ENCODE data around the gene ARMC3. TPM values are rescaled to one million over a fixed set of nuclear protein-coding genes. Genes with fewer than 3 reads are reported as not detected.
"Not testable (repeated sequence)": the region's sequence is repeated elsewhere in the genome, so short reads cannot be mapped to it uniquely, and the experiment has no call there.

The ARMC3 gene
- polyA plus RNA-seq, 6 donors from 2014 or later = not detected

DNA sequence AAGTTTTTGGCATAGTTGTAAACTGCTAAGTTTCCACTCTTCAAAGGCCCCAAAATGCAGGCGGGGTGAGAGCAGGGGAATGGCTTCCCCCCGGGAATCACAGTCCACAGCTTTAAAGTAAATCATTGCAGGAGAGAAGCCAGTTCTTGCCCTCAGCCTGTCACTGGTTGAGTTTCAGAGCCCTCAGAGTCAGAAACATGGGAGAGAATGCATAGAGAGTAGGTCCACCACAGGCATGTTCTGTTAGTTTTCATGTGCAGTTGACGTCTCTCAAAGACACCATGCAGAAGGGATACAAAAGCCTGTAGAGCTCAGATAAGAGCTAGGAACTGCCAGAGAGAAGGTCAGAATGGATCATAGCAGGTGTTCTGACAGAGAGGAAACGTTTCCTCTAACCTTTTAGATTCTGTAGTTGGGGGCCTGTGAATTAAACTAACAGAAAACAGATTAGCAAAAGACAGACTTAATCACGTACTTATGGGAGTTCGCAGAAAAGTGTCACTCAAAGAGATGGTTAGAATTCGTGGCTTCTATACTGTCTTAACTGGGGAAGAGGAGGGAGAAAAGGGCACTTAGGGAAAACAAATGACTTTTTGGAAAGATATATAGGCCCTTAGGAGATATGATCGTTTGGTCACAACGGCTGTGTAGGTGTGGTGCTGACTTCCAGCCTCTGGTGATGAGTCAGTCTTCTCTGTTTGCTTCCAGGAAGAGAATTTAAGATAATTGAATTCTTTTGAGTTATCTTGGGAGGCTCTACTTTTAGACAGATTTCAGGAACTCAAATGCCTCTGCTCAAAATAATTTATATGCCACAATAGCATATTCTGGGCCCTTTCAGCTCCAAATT lies 119.6 kb downstream of the ARMC3 start:
- H3K27me3 Mint-ChIP-seq = peaks cover 35 to 52% (median 40%) of the 10 kb centered on the region in 3 donors
- ATAC-seq (ENCODE audit: low read depth in 2 of 2) (no peak), DNase-seq (no peak)
- H3K4me1 Mint-ChIP-seq = no peaks in the 10 kb centered on the region
- H3K4me3 Mint-ChIP-seq = no peak overlapping the region
- no peaks in the 10 kb centered on the region for H3K36me3 Mint-ChIP-seq
- H3K9me3 Mint-ChIP-seq = peaks cover 0 to 4% (median 0%) of the 10 kb centered on the region in 7 donors
- H3K27ac Mint-ChIP-seq = no peak overlapping the region

DNA sequence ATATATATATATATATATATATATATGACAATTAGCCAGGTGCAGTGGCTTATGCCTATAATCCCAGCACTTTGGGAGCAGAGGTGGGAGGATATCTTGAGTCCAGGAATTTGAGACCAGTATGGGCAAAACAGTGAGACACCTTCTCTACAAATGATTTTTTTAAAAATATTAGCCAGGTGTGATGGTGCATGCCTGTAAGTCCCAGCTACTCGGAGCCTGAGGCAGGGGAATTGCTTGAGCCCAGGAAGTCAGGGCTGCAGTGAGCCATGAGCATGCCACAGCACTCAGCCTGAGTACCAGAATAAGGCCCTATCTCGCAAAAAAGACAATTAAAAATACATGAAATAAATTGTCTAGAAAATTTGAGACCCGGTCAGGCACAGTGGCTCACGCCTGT lies 120.3 kb downstream of the ARMC3 start:
- no peaks in the 10 kb centered on the region for H3K4me1 Mint-ChIP-seq
- no peak overlapping the region for H3K27ac Mint-ChIP-seq
- H3K27me3 Mint-ChIP-seq = peaks cover 28 to 51% (median 39%) of the 10 kb centered on the region in 3 donors
- H3K36me3 Mint-ChIP-seq = no peaks in the 10 kb centered on the region
- ATAC-seq (ENCODE audit: low read depth in 2 of 2) (no peak), DNase-seq (no peak)
- H3K9me3 Mint-ChIP-seq = no peaks in the 10 kb centered on the region
- H3K4me3 Mint-ChIP-seq = no peak overlapping the region

DNA sequence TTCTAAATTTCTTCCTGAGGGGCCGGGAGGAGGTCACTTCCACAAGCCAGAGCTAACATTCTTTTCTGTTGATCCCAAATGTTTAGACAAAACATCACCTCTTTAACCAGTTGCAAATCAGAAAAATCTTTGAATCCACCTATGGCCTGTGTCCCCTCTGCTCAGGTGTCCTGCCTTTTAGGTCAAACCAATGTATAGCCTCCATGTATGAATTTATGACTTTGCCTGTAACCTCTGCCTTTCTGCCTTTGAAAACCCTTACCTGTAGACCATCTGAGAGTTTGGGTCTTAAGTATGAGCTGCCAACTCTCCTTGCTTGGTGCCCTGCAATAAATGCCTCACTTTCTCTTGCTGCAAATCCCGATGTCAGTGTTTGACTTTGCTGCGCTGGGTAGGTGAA lies 123.4 kb downstream of the ARMC3 start:
- Mint-ChIP-seq H3K9me3 (no peaks in the 10 kb centered on the region), H3K4me1 (no peaks in the 10 kb centered on the region), H3K4me3 (no peak overlapping the region), H3K36me3 (no peaks in the 10 kb centered on the region), H3K27ac (no peak overlapping the region), H3K27me3 (peaks cover 37 to 51% (median 39%) of the 10 kb centered on the region in 3 donors)
- ATAC-seq (ENCODE audit: low read depth in 2 of 2) (no peak), DNase-seq (no peak)

DNA sequence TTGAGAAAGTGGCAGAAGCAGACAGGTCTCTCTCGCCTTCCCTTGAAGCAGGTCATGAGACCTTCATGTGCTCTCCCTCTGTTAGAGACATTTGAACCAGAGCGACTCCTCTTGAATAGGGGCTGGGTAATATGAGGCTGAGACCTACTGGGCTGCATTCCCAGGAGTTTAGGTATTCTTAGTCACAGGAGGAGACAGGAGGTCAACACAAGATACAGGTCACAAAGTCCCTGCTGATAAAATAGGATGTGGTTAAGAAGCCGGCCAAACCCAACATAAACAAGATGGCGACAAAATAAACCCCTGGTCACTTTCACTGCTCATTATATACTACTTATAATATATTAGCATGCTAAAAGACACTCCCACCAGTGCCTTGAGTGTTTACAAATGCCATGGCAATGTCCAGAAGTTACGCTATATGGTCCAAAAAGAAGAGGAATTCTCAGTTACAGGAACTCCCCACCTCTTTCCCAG lies 124.0 kb downstream of the ARMC3 start:
- Mint-ChIP-seq H3K4me3 (no peak overlapping the region), H3K9me3 (no peaks in the 10 kb centered on the region), H3K27ac (no peak overlapping the region), H3K27me3 (peaks cover 42 to 58% (median 45%) of the 10 kb centered on the region in 3 donors), H3K4me1 (no peaks in the 10 kb centered on the region), H3K36me3 (no peaks in the 10 kb centered on the region)
- DNase-seq (no peak), ATAC-seq (ENCODE audit: low read depth in 2 of 2) (no peak)

DNA sequence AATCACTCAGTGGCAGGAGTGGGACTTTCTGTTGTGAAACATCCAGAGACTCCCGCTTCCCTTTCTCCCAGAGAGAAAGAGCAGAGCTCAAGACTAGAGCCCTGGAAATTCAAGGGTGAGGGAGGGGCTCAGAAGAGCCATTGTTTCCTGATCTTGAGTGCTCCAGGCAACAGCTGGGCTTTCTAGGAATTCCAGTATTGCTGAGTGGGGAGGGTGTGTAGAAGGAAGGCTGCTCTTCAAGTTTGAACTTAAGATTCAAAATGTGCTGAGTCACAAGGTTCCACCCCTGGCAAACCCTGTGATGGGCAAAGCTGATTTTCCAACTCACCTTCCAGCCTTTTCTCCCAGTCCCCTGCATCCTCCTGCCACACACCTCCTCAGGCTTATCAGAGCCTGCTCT lies 125.2 kb downstream of the ARMC3 start:
- ATAC-seq (ENCODE audit: low read depth in 2 of 2) = no peak
- Mint-ChIP-seq H3K4me1 (no peaks in the 10 kb centered on the region), H3K27me3 (peaks cover 32 to 53% (median 41%) of the 10 kb centered on the region in 3 donors), H3K4me3 (no peak overlapping the region), H3K27ac (no peak overlapping the region), H3K9me3 (no peaks in the 10 kb centered on the region), H3K36me3 (no peaks in the 10 kb centered on the region)
- no peak for DNase-seq

DNA sequence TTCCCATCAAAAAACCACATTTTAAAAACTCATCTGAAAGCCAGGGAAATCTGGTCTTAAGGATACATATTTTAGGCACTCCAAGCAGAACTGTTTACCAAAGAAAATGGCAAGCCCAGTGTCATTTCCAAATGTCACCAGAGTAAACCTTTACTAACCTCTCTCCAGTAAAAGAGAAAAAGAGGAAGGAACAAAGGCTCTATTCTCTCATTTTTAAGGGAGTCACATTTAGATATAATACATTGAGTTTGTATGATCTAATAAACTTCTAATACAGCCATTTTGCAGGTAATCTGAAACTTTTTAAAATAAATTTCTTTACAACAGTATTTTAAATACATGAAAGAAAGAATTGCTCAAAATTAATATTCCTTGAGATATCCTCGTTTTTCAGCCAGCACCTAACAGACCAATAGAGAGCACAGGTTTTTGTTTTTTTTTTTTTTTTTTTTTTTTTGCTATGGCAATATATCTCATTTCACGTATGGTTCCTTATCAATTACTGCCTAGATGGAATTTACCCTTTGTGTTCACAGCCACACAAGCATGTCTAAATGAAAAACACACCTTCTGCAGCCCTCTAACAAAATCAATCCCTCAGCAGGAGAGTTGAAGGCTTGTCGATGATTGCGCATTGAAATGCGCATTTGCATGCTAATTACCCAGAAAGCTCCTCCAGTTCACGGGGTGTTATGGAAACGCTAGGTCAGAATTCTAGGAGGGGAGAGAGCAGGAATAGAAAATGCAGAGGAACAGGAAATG lies 127.8 kb downstream of the ARMC3 start:
- DNase-seq = no peak
- H3K27me3 Mint-ChIP-seq = peaks cover 26 to 52% (median 52%) of the 10 kb centered on the region in 3 donors
- H3K36me3 Mint-ChIP-seq = no peaks in the 10 kb centered on the region
- H3K9me3 Mint-ChIP-seq = peaks cover 4 to 23% (median 14%) of the 10 kb centered on the region in 7 donors
- ATAC-seq (ENCODE audit: low read depth in 2 of 2) = no peak
- no peaks in the 10 kb centered on the region for H3K4me1 Mint-ChIP-seq
- H3K4me3 Mint-ChIP-seq = no peak overlapping the region
- H3K27ac Mint-ChIP-seq = no peak overlapping the region

DNA sequence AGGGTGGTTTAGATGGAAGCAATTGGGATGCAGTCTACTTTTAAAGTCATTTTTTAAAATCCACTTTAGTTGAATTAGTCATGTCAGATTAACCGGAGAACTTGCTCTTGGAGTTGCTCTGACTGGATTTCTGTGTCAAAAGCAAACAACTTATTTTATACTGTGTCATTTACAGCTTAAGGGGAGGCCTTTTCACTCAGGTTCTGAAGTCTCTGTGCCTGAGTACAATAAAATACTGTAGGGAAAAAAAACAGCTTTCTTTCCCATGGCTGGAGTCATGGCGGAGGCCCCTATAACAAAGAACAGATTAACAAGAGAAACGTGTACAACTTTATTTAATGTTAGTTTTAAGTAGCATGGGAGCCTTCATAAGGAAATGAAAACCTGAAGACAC lies 128.3 kb downstream of the ARMC3 start:
- Mint-ChIP-seq H3K27me3 (peaks cover 26 to 58% (median 49%) of the 10 kb centered on the region in 3 donors), H3K4me3 (no peak overlapping the region), H3K27ac (no peak overlapping the region), H3K9me3 (peaks cover 4 to 23% (median 16%) of the 10 kb centered on the region in 7 donors), H3K36me3 (no peaks in the 10 kb centered on the region), H3K4me1 (no peaks in the 10 kb centered on the region)
- ATAC-seq (ENCODE audit: low read depth in 2 of 2) (no peak), DNase-seq (no peak)

DNA sequence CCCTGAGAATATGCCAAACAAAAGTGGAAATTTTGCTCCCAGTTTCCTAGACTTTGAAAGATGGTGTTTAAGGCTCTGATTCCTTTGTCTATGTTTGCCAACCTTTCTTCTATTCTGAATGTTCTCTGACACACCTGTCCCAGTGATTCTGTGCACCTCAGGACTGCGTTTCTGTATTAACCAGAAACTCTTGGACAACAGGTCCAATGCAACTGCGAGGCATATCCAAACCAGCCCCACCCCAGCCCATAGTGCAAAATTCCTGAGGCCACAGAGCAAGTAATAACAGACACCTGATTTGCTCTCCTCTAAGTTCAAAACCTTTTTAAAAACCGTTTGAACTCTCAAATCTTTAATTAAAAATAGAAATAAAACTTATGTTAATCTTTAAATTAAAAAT lies 130.5 kb downstream of the ARMC3 start:
- Mint-ChIP-seq H3K4me3 (no peak overlapping the region), H3K4me1 (no peaks in the 10 kb centered on the region), H3K27ac (peak overlapping the region in 1 of 6 donors; percentile 75), H3K9me3 (peaks cover 4 to 23% (median 16%) of the 10 kb centered on the region in 7 donors), H3K27me3 (peaks cover 16 to 58% (median 35%) of the 10 kb centered on the region in 3 donors), H3K36me3 (no peaks in the 10 kb centered on the region)
- ATAC-seq (ENCODE audit: low read depth in 2 of 2) (no peak), DNase-seq (no peak)

DNA sequence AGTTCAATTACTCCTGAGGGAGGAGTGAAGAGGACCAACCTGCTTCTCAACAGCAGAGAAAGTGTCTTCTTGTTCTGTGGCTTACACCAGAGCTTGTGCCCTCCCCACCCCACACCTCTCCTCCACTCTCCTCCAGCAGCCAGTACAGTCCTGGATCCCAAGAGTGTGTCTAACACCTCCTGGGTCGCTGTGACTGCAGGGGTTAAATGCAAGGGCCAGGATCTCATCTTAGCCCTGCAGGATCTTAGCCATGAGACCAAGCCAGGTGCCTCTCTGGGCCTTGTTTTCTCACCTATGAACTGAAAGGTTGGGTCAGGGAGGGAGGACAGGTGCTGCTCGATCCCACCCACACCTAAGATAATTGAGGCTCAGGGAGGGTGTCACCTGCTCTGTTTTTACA lies 133.1 kb downstream of the ARMC3 start:
- DNase-seq (no peak), ATAC-seq (ENCODE audit: low read depth in 2 of 2) (no peak)
- H3K9me3 Mint-ChIP-seq = peaks cover 4 to 23% (median 16%) of the 10 kb centered on the region in 7 donors
- H3K4me1 Mint-ChIP-seq = no peaks in the 10 kb centered on the region
- H3K27ac Mint-ChIP-seq = no peak overlapping the region
- peaks cover 17 to 51% (median 36%) of the 10 kb centered on the region in 3 donors for H3K27me3 Mint-ChIP-seq
- H3K4me3 Mint-ChIP-seq = no peak overlapping the region
- H3K36me3 Mint-ChIP-seq = no peaks in the 10 kb centered on the region

DNA sequence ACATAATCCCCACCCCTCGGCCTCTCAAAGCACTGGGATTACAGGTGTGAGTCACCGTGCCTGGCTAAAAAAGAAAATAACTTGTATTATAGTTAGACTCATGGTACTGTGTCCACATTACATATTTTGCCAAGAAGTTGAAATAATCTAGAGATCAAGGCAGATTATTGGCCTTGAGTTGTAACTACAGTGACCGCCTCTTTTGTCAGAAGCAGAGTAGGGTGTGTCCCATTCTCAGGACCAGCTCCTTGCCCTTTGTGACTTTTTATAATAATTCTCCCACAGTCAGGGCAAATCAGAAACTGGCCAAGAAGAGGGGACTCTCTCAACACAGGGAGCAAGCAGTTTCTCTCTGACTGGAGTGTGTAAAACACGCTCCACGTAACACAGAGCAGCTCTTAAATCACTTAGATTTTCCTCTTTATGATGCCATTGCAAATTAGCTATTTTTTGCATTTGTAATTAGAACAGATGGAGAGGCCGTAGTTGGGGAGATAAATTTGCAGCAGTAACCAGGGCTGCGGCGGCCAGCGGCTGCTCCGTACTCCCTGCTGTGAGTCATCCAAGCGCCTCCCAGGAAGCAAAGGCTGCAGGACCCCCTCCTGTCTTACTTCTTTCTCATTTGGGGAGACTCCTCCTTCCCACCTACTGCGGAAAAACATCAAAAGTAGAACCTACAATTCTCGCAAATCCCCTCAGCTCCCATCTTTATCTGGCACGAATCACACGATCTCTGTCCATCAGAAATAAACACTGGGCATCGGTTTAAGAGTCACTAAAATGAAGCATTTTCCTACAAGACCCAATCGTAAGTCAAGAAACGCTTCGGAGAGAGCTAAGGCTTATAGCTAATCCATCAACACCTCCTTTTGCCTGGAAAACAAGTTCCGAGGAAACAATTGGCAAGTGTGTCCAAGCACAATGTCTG lies 135.5 kb downstream of the ARMC3 start:
- Mint-ChIP-seq H3K27ac (no peak overlapping the region), H3K36me3 (no peaks in the 10 kb centered on the region), H3K9me3 (peaks cover 4 to 22% (median 16%) of the 10 kb centered on the region in 7 donors), H3K4me3 (no peak overlapping the region), H3K27me3 (peaks cover 8 to 43% (median 28%) of the 10 kb centered on the region in 3 donors), H3K4me1 (peaks cover 4 to 5% (median 5%) of the 10 kb centered on the region in 3 donors)
- ATAC-seq (ENCODE audit: low read depth in 2 of 2) (no peak), DNase-seq (no peak)

DNA sequence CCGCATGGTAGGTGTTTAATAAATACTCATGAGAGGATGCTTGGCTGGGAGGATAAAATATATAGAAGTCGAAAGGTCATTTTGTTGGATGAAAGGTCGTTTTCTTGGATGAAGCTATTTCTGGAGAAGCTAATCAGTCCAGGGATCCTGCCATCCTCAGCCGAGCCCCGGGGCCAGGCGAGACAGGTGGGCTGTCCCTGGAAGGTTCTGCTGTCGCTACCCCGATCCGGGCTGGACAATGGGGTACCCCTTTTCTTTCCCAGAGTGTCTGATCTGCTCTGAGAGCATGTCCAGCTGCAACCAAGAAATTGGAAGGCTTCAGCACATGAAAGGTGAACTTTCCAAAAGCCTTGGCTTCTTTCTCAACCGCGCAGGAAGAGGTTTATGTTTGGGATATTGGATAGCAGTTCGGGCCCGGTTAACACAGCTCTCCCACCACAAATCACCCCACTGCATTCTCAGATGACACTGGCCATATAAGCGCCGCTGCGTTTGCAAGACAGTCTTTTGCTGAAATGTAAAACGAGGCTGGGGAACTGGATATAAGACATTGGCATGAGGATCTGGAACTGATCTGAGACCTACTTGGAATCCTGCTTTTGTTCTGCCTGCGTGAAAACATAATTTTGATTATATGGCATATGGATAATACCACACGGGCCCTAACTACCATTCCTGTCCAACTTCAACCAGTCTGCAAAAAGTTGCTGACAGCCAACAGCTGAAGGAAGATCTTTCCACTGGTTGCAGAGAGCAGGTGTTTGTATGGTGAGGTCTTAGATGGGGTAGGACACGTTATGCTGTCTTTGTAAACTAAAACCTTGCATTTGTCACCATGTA lies 136.3 kb downstream of the ARMC3 start:
- Mint-ChIP-seq H3K9me3 (peaks cover 0 to 15% (median 9%) of the 10 kb centered on the region in 7 donors), H3K4me3 (no peak overlapping the region), H3K27me3 (peaks cover 8 to 36% (median 21%) of the 10 kb centered on the region in 3 donors), H3K36me3 (no peaks in the 10 kb centered on the region), H3K27ac (no peak overlapping the region), H3K4me1 (peaks cover 4 to 6% (median 5%) of the 10 kb centered on the region in 3 donors)
- ATAC-seq (ENCODE audit: low read depth in 2 of 2) (no peak), DNase-seq (no peak)

DNA sequence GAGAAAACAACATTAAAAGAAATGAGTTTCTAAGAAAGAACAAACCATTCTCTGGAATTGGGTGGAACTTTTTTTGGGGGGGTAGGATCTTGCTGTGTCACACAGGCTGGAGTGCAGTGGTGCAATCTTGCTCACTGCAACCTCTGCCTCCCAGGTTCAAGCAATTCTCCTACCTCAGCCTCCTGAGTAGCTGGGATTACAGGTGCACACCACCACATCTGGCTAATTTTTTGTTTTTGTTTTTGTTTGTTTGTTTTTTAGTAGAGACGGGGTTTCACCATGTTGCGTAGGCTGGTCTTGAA lies 136.9 kb downstream of the ARMC3 start:
- not testable (repeated sequence) for H3K4me1 Mint-ChIP-seq; ATAC-seq (ENCODE audit: low read depth in 2 of 2); DNase-seq

More for the DNA sequence above, 136.9 kb downstream of the ARMC3 start:
- H3K27me3 Mint-ChIP-seq = peaks cover 11 to 36% (median 19%) of the 10 kb centered on the region in 3 donors
- H3K36me3 Mint-ChIP-seq, H3K4me3 Mint-ChIP-seq, H3K27ac Mint-ChIP-seq: not testable (repeated sequence)
- H3K9me3 Mint-ChIP-seq = peaks cover 0 to 13% (median 3%) of the 10 kb centered on the region in 7 donors
